Neuronal stem cell (in vitro differentiated cells): ENCODE measurements around the gene RPL10A.

ENCODE experiments used
- DNase-seq: peaks from one replicate; pipeline ENCODE4 v3.0.0-alpha.2; 2013; ENCODE audit warnings: low spot score
- H2AFZ ChIP-seq: one replicate; pipeline ENCODE4 v1.6.1; 2013; ENCODE audit warnings: mild to moderate bottlenecking, low read length, inconsistent platforms
- H2AK5ac ChIP-seq: 2 replicates; pipeline ENCODE4 v1.6.1; 2013; ENCODE audit warnings: low read depth, mild to moderate bottlenecking, inconsistent platforms, low read length, moderate library complexity, mixed read lengths
- H2BK120ac ChIP-seq: 2 replicates; pipeline ENCODE4 v1.6.1; 2013; ENCODE audit warnings: low read depth, mild to moderate bottlenecking, inconsistent platforms, low read length, moderate library complexity, mixed read lengths
- H2BK12ac ChIP-seq: one replicate; pipeline ENCODE4 v1.6.1; 2013; ENCODE audit warnings: low read length, inconsistent platforms
- H2BK15ac ChIP-seq: 2 replicates; pipeline ENCODE4 v1.6.1; 2013; ENCODE audit warnings: mild to moderate bottlenecking, low read length, inconsistent platforms, mixed read lengths
- H2BK5ac ChIP-seq: one replicate; pipeline ENCODE4 v1.6.1; 2013; ENCODE audit warnings: inconsistent platforms, mild to moderate bottlenecking, low read length, moderate library complexity
- H3K14ac ChIP-seq: one replicate; pipeline ENCODE4 v1.6.1; 2013; ENCODE audit warnings: low read length, inconsistent platforms
- H3K18ac ChIP-seq: 2 replicates; pipeline ENCODE4 v1.6.1; 2013; ENCODE audit warnings: low read length, inconsistent platforms
- H3K23ac ChIP-seq: 2 replicates; pipeline ENCODE4 v1.6.1; 2013; ENCODE audit warnings: low read depth, mild to moderate bottlenecking, mixed read lengths, low read length, inconsistent platforms; ENCODE audit not compliant: poor library complexity
- H3K27ac ChIP-seq: replicated peaks from 3 replicates; pipeline ENCODE4 v1.5.1; 2013; ENCODE audit warnings: low read length, inconsistent platforms
- H3K27me3 ChIP-seq, 3 experiments: 2 replicates each; pipeline ENCODE4 v1.6.1; 2013; ENCODE audit warnings: low read length in 3 of 3, mild to moderate bottlenecking in 2 of 3, inconsistent platforms in 1 of 3, low read depth in 1 of 3, mixed read lengths in 1 of 3, moderate library complexity in 1 of 3; ENCODE audit not compliant: control insufficient read depth in 3 of 3, insufficient read depth in 3 of 3
- H3K36me3 ChIP-seq, 2 donors: replicated peaks in 1 of 2; 2 replicates each; pipeline ENCODE4 v1.6.1; 2013; ENCODE audit warnings: low read length in 2 of 2; ENCODE audit not compliant: control insufficient read depth in 2 of 2, insufficient read depth in 2 of 2
- H3K4ac ChIP-seq: 2 replicates; pipeline ENCODE4 v1.6.1; 2013; ENCODE audit warnings: inconsistent platforms, mild to moderate bottlenecking, low read length, moderate library complexity
- H3K4me1 ChIP-seq, 2 donors: 1 replicate in 1 of 2; 2 replicates in 1 of 2; pipeline ENCODE4 v1.6.1; 2013; ENCODE audit warnings: low read length in 2 of 2, low read depth in 1 of 2; ENCODE audit not compliant: control insufficient read depth in 2 of 2, insufficient read depth in 1 of 2
- H3K4me2 ChIP-seq: one replicate; pipeline ENCODE4 v1.6.1; 2013; ENCODE audit warnings: mild to moderate bottlenecking, low read length, inconsistent platforms; ENCODE audit not compliant: insufficient read depth, poor library complexity, severe bottlenecking
- H3K4me3 ChIP-seq, 2 donors: 2 replicates each; pipeline ENCODE4 v1.5.1; 2013; ENCODE audit warnings: low read length in 2 of 2, mild to moderate bottlenecking in 2 of 2, inconsistent platforms in 1 of 2, moderate library complexity in 1 of 2
- H3K79me1 ChIP-seq: one replicate; pipeline ENCODE4 v1.6.1; 2013; ENCODE audit warnings: low read depth, mild to moderate bottlenecking, inconsistent platforms, low read length, moderate library complexity
- H3K9ac ChIP-seq: one replicate; pipeline ENCODE4 v1.6.1; 2013; ENCODE audit warnings: mild to moderate bottlenecking, low read depth, low read length, inconsistent platforms; ENCODE audit not compliant: poor library complexity
- H3K9me3 ChIP-seq, 2 donors: replicated peaks in 1 of 2; 2 replicates each; pipeline versions ENCODE3 to v1.6.1; 2013; ENCODE audit warnings: low read length in 2 of 2, mild to moderate bottlenecking in 2 of 2, inconsistent platforms in 1 of 2, low read depth in 1 of 2, mixed read lengths in 1 of 2, moderate library complexity in 1 of 2; ENCODE audit not compliant: control insufficient read depth in 2 of 2, insufficient read depth in 1 of 2
- H4K8ac ChIP-seq: one replicate; pipeline ENCODE4 v1.6.1; 2013; ENCODE audit warnings: low read depth, mild to moderate bottlenecking, inconsistent platforms, low read length, moderate library complexity
- H4K91ac ChIP-seq: one replicate; pipeline ENCODE4 v1.6.1; 2013; ENCODE audit warnings: low read length, low read depth, mild to moderate bottlenecking, inconsistent platforms; ENCODE audit not compliant: poor library complexity
- WGBS, 2 donors: extraction: QIAGEN DNeasy Blood & Tissue Kit; methylation state at CpG; one replicate each; pipeline ENCODE4 v1.1.7; 2013; ENCODE audit warnings: missing lambda C conversion rate in 2 of 2, mixed read lengths in 1 of 2; ENCODE audit not compliant: insufficient read length in 2 of 2, insufficient replicate concordance in 1 of 2; ENCODE audit errors: extremely low coverage in 2 of 2; 5-methylcytosine and 5-hydroxymethylcytosine counted together

RPL10A gene

DNA sequence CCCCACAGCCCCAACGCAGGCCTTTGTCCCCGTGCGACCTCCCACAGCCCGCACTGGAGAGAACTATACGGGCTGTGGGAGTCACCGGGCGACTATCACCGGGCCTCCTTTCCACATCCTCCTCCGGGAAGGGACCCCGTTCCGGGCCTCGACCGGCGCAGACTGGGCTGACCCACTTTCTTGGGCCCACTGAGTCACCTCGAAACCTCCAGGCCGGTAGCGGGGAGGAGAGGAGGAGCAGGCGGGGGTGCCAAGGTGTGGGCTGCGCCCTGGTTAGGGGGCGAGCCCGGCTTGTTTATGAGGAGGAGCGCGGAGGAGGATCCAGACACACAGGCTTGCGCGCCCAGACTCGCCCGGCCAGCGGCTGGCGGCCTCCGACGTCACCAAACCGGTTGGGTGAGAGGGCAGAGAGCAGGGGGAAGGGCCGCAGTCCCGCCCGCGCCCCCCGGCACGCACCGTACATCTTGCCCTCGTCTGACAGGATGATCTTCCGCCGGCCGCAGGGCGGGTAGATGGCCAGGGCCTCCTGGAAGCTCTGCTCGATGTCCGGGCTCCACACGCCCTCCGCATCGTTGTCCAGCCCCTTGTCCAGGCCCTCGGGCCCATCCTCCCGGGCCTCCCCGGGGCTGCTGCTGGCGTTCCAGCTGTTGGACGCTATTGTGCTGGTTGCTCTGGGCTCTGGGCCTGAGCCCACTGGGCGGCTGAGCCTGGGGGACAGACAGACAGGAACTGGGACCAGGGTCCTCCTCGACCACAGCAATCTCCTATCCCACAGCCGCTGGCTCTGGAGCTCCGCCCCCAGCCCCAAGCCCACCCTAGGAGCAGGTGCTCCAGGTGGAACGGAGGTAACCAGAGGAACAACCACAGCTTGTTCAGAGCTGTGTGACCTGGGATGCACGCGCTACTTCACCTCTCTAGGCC is 18.1 kb downstream of the RPL10A start:
- WGBS, 2 donors: no CpG with 5 or more reads among the region's 61 CpGs
- no peak overlapping the region for H4K8ac ChIP-seq
- peaks cover 6% of the 10 kb centered on the region for H3K79me1 ChIP-seq
- peaks cover 22 to 47% of the 10 kb centered on the region in 2 donors for H3K4me1 ChIP-seq
- H4K91ac ChIP-seq: peak overlapping the region; percentile 50
- H2AFZ ChIP-seq: no peak overlapping the region
- H3K9ac ChIP-seq: peak overlapping the region; percentile 64
- no peak for DNase-seq
- no peaks in the 10 kb centered on the region for H3K27me3 ChIP-seq
- H2BK5ac ChIP-seq: peak overlapping the region; percentile 80
- H3K4me3 ChIP-seq: no peak overlapping the region
- peak overlapping the region; percentile 79 for H3K14ac ChIP-seq
- peak overlapping the region; percentile 66 for H3K4ac ChIP-seq
- H3K27ac ChIP-seq: peak overlapping the region; percentile 86
- H3K23ac ChIP-seq: peak overlapping the region; percentile 66
- H2AK5ac ChIP-seq: peak overlapping the region; percentile 71
- peak overlapping the region; percentile 80 for H3K18ac ChIP-seq
- H2BK120ac ChIP-seq: peak overlapping the region; percentile 99
- H2BK15ac ChIP-seq: peak overlapping the region; percentile 98
- peak overlapping the region; percentile 97 for H2BK12ac ChIP-seq
- H3K9me3 ChIP-seq: no peaks in the 10 kb centered on the region
- H3K36me3 ChIP-seq: peaks cover 5 to 50% of the 10 kb centered on the region in 2 donors
- H3K4me2 ChIP-seq: peak overlapping the region; percentile 29

DNA sequence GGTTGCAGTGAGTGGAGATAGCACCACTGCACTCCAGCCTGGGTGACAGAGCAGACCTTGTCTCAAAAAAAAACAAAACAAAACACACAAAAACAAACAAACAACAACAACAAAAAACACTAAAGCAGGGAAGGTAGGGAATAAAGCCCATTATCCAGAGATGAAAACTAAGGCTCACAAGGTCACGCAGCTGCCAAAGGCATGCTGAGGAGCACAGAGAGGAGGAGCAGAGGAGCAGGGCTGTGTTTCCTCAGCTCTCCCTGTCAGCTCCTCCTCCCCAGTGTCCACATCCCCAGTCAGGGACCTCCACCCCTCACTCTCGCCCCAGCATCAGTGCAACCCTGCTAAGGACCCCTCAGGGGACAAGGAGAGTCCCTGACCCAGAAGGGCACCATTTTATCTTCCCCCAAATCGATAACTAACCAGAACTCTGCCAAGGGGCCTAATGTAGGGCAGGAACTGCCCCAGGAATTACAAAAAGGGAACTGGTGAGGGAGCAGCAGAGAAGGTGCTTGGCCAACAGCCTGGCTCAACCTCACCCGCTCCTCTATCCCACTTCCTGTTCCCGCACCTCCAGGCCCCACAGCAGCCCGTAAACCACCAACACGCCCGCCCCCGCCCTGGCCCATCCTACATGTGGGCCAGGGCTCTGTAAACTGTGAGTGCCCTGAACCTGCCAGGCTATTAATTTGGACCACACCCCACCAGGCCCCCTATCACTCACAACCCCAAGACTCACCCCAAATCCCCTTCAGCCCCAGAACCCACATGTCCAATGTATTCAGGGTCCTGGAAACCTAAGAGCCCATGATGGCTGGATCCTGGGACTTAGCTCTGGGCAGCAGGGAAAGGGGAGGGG is 19.7 kb downstream of the RPL10A start:
- H3K36me3 ChIP-seq: peaks cover 5 to 37% of the 10 kb centered on the region in 2 donors
- H3K27ac ChIP-seq: peak overlapping the region; percentile 25
- no peak overlapping the region for H3K23ac ChIP-seq
- H2BK15ac ChIP-seq: peak overlapping the region; percentile 25
- peak overlapping the region; percentile 51 for H2AK5ac ChIP-seq
- H3K79me1 ChIP-seq: peaks cover 11% of the 10 kb centered on the region
- no CpG with 5 or more reads among the region's 9 CpGs for WGBS, 2 donors
- H4K91ac ChIP-seq: no peak overlapping the region
- DNase-seq: no peak
- H2BK120ac ChIP-seq: no peak overlapping the region
- H2BK12ac ChIP-seq: no peak overlapping the region
- no peak overlapping the region for H3K14ac ChIP-seq
- no peak overlapping the region for H2AFZ ChIP-seq
- no peaks in the 10 kb centered on the region for H3K27me3 ChIP-seq
- peaks cover 38 to 63% of the 10 kb centered on the region in 2 donors for H3K4me1 ChIP-seq
- H3K4ac ChIP-seq: no peak overlapping the region
- no peak overlapping the region for H4K8ac ChIP-seq
- H3K4me2 ChIP-seq: no peak overlapping the region
- peak overlapping the region; percentile 6 for H3K18ac ChIP-seq
- no peak overlapping the region for H2BK5ac ChIP-seq
- H3K9me3 ChIP-seq: no peaks in the 10 kb centered on the region
- H3K4me3 ChIP-seq: no peak overlapping the region
- no peak overlapping the region for H3K9ac ChIP-seq

DNA sequence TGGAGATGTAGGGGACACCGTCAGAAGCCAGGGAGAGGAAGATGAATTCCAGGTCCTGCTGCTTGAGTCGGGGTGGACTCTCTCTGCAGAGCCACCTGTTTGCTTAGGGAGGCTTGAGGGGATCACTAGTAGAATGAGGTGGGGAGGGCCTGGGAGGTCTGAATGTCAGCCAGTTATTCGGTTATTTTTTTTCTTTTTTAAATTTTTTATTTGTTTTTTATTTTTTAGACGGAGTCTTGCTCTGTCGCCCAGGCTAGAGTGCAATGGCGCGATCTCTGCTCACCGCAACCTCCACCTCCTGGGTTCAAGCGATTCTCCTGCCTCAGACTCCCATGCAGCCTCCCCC is 20.3 kb downstream of the RPL10A start:
- Histone ChIP-seq H3K27ac (peak overlapping the region; percentile 25), H3K18ac (no peak overlapping the region), H3K14ac (no peak overlapping the region), H3K9me3 (peaks cover 0 to 2% of the 10 kb centered on the region in 2 donors), H4K91ac (no peak overlapping the region), H3K27me3 (no peaks in the 10 kb centered on the region), H3K4me1 (peaks cover 44 to 67% of the 10 kb centered on the region in 2 donors), H2BK5ac (no peak overlapping the region), H3K9ac (no peak overlapping the region), H3K4me2 (no peak overlapping the region), H3K79me1 (peaks cover 14% of the 10 kb centered on the region), H3K4me3 (no peak overlapping the region), H3K23ac (no peak overlapping the region), H2BK120ac (no peak overlapping the region), H3K4ac (no peak overlapping the region), H2BK15ac (peak overlapping the region; percentile 25), H2BK12ac (no peak overlapping the region), H2AFZ (no peak overlapping the region), H3K36me3 (peaks cover 7 to 31% of the 10 kb centered on the region in 2 donors), H4K8ac (no peak overlapping the region), H2AK5ac (peak overlapping the region; percentile 51)
- DNase-seq: no peak
- WGBS, 2 donors: no CpG with 5 or more reads among the region's 9 CpGs

DNA sequence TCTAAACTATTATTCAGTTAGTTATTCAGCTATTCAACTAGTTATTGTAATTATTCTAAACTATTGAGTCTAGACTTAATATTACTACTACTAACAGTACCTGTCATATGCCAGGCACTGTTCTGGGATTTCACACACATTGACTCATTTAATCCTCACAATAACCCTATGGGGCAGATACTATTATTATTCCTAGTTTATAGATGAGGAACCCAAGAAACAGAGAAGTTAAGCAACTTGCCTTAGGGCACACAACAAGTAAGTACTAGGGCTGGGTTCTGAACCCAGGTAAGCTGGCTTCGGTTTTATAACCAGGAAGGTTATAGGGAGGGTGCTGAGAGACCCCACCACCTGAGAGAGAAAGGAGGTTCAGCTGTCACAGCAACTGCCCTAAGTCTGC is 20.9 kb downstream of the RPL10A start:
- no CpG with 5 or more reads among the region's 1 CpG for WGBS, 2 donors
- no peak overlapping the region for H3K18ac ChIP-seq
- no peak overlapping the region for H2BK5ac ChIP-seq
- peaks cover 17% of the 10 kb centered on the region for H3K79me1 ChIP-seq
- H2AK5ac ChIP-seq: peak overlapping the region; percentile 97
- no peak overlapping the region for H3K4me2 ChIP-seq
- peak overlapping the region; percentile 82 for H2BK15ac ChIP-seq
- no peak overlapping the region for H3K14ac ChIP-seq
- H2AFZ ChIP-seq: no peak overlapping the region
- peaks cover 50 to 73% of the 10 kb centered on the region in 2 donors for H3K4me1 ChIP-seq
- no peak overlapping the region for H4K8ac ChIP-seq
- no peak overlapping the region for H4K91ac ChIP-seq
- H2BK120ac ChIP-seq: no peak overlapping the region
- peak overlapping the region; percentile 91 for H2BK12ac ChIP-seq
- no peak overlapping the region for H3K4ac ChIP-seq
- no peak for DNase-seq
- H3K9me3 ChIP-seq: peaks cover 0 to 2% of the 10 kb centered on the region in 2 donors
- no peaks in the 10 kb centered on the region for H3K27me3 ChIP-seq
- H3K27ac ChIP-seq: peak overlapping the region; percentile 42
- peaks cover 6 to 25% of the 10 kb centered on the region in 2 donors for H3K36me3 ChIP-seq
- no peak overlapping the region for H3K9ac ChIP-seq
- no peak overlapping the region for H3K23ac ChIP-seq
- H3K4me3 ChIP-seq: no peak overlapping the region
